ENCODE data around the gene CSNK1D. TPM values are rescaled to one million over a fixed set of nuclear protein-coding genes. Genes with fewer than 3 reads are reported as not detected.
A peak's percentile ranks its signal among the peaks of the same experiment; 100 is the strongest.

CSNK1D gene
- total and polyA plus RNA-seq, 2 donors (not counting 1 experiment from before 2014, with no cell fraction given) = 196 to 241 TPM

DNA sequence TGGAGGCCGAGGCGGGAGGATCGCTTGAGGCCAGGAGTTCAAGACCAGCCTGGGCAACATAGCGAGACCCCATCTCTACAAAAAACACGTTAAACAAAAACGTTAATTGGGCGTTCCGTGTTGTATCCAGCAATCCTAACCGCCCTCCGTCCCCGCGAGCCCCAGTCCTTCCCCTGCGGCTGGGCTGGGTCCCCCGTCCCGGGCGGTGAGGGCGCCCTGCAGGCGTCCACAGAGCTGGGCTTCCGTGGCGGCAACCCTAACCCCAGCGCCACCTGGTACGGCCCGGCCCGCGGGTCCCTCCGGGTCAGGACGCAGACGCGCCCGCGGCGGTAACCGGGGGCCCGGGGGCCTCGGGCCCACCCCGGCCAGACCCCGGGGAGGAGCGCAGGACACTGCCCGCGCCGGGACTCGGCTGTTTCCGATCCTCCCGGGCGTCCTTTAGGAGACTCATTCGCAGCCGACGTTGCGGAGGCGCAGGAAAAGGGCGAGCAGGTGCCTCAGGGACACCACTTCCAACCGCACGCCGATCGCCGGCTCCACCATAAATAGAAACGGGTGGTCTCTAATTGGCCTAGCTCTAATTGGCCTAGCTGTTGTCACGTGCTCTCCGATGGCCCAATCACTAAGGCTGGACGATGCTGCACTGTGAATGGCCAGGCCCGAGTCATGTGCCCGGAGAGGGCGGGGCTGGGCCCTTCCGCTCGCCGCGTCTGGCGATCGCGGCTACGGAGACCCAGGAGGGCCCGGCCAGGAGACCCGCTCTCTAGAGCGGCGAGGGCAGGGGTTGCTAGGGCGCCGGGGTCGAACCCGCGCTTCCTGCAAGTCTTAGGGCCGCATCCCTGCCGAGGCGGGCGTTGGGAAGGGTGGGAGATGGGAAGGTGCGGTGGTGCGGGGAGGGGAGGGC lies 19.0 kb upstream of the CSNK1D start:
- WGBS (ENCODE audit: insufficient coverage) = 4% methylated on average over 86 of the region's 86 CpGs
- Histone ChIP-seq H3K27ac (ENCODE audit: low read length in 2 of 2) (peak overlapping the region; percentile 92 to 97), H3K4me2 (replicated peaks; ENCODE audit: low read depth, low read length, poor library complexity, severe bottlenecking) (peak overlapping the region; percentile 92), H3K9me3 (ENCODE audit: control extremely low read depth in 1 of 3, control insufficient read depth in 2 of 3, insufficient read depth in 1 of 3, low read length in 2 of 3) (no peaks in the 10 kb centered on the region), H3K79me2 (ENCODE audit: control insufficient read depth, insufficient read depth, low read length) (no peaks in the 10 kb centered on the region), H3K4me1 (ENCODE audit: control insufficient read depth in 2 of 2, insufficient read depth in 2 of 2, low read length in 2 of 2) (peaks cover 20 to 31% of the 10 kb centered on the region in 2 donors), H2AFZ (ENCODE audit: insufficient read depth, low read depth, low read length, poor library complexity, severe bottlenecking) (peak overlapping the region; percentile 89), H4K20me1 (ENCODE audit: control insufficient read depth, insufficient read depth, low read length, poor library complexity, severe bottlenecking) (no peaks in the 10 kb centered on the region), H3K36me3 (replicated peaks in 1 of 2; ENCODE audit: control extremely low read depth in 1 of 2, control insufficient read depth in 1 of 2, extremely low read depth in 1 of 2, insufficient read depth in 2 of 2, low read length in 1 of 2) (no peaks in the 10 kb centered on the region), H3K4me3 (ENCODE audit: control extremely low read depth in 1 of 5, extremely low read depth in 1 of 5, insufficient read depth in 1 of 5, low read depth in 2 of 5, low read length in 4 of 5) (peak overlapping the region; percentile 50 to 86 (median 72)), H3K9ac (ENCODE audit: low read length) (peak overlapping the region; percentile 75), H3K27me3 (replicated peaks in 1 of 4; ENCODE audit: control extremely low read depth in 1 of 4, control insufficient read depth in 3 of 4, insufficient read depth in 4 of 4, low read length in 3 of 4) (no peaks in the 10 kb centered on the region)
- Mint-ChIP-seq H3K27me3 (no peaks in the 10 kb centered on the region), H3K27ac (peak overlapping the region; percentile 93), H3K9me3 (ENCODE audit: insufficient read depth) (no peaks in the 10 kb centered on the region), H3K4me3 (peak overlapping the region; percentile 93), H3K4me1 (peaks cover 42% of the 10 kb centered on the region)
- intact Hi-C loops (cut with micrococcal nuclease) = loop anchor here (1.0 to 10.0 kb wide), 3 partner anchors 19 to 428 kb away; partner anchors contain the start of genes CSNK1D, HEXD, OGFOD3 and P4HB
- TF ChIP-seq, protein P1, sequence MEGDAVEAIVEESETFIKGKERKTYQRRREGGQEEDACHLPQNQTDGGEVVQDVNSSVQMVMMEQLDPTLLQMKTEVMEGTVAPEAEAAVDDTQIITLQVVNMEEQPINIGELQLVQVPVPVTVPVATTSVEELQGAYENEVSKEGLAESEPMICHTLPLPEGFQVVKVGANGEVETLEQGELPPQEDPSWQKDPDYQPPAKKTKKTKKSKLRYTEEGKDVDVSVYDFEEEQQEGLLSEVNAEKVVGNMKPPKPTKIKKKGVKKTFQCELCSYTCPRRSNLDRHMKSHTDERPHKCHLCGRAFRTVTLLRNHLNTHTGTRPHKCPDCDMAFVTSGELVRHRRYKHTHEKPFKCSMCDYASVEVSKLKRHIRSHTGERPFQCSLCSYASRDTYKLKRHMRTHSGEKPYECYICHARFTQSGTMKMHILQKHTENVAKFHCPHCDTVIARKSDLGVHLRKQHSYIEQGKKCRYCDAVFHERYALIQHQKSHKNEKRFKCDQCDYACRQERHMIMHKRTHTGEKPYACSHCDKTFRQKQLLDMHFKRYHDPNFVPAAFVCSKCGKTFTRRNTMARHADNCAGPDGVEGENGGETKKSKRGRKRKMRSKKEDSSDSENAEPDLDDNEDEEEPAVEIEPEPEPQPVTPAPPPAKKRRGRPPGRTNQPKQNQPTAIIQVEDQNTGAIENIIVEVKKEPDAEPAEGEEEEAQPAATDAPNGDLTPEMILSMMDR (IDR thresholded peaks at IDR 0.05) = no peak
- TF ChIP-seq EZH2 (IDR thresholded peaks at IDR 0.05; ENCODE audit: borderline replicate concordance, insufficient read depth, low read depth, low read length, poor library complexity, severe bottlenecking) = no peak
- CTCF ChIA-PET = interaction anchor here (1.0 to 1.9 kb wide), 6 partner anchors 9 to 86 kb away, joined by 3 to 16 read pairs (median 3); partner anchors contain the start of gene CD7
- DNase-seq (peak; percentile 96), ATAC-seq (ENCODE audit: low read depth) (peak; percentile 93)
- POLR2A ChIA-PET = interaction anchor here (0.6 to 3.3 kb wide), 10 partner anchors 8 to 157 kb away, joined by 3 to 28 read pairs (median 4); partner anchors contain the start of genes CSNK1D and SLC16A3

Data from B cell (primary cell).